ENCODE measurements around the gene OCA2.

Gene OCA2

GRCh38 chr15:27817258-27817657 is 281.9 kb downstream of the OCA2 start:
- DNase-seq (ENCODE audit: low read depth) = no peak

GRCh38 chr15:27816790-27817189 is 282.3 kb downstream of the OCA2 start:
- DNase-seq (ENCODE audit: low read depth) = no peak

GRCh38 chr15:27815035-27815434 is 284.1 kb downstream of the OCA2 start:
- DNase-seq (ENCODE audit: low read depth) = no peak

- no peak for DNase-seq (ENCODE audit: low read depth)
Measured at GRCh38 chr15:27813139-27813538, 286.0 kb downstream of the OCA2 start.

- DNase-seq (ENCODE audit: low read depth) = no peak
Measured at GRCh38 chr15:27808182-27808581, 290.9 kb downstream of the OCA2 start.

- DNase-seq (ENCODE audit: low read depth) = no peak
Measured at GRCh38 chr15:27807335-27807734, 291.8 kb downstream of the OCA2 start.

GRCh38 chr15:27806396-27806795 is 292.7 kb downstream of the OCA2 start:
- no peak for DNase-seq (ENCODE audit: low read depth)

- DNase-seq (ENCODE audit: low read depth) = no peak
Measured at GRCh38 chr15:27805261-27806220, 293.6 kb downstream of the OCA2 start.

- no peak for DNase-seq (ENCODE audit: low read depth)
Measured at GRCh38 chr15:27804569-27805260, 294.4 kb downstream of the OCA2 start.

- no peak for DNase-seq (ENCODE audit: low read depth)
Measured at GRCh38 chr15:27798807-27799206, 300.3 kb downstream of the OCA2 start.

- DNase-seq (ENCODE audit: low read depth) = no peak
Measured at GRCh38 chr15:27797765-27798164, 301.4 kb downstream of the OCA2 start.

GRCh38 chr15:27796405-27797320 is 302.5 kb downstream of the OCA2 start:
- no peak for DNase-seq (ENCODE audit: low read depth)

- no peak for DNase-seq (ENCODE audit: low read depth)
Measured at GRCh38 chr15:27792756-27793264, 306.3 kb downstream of the OCA2 start.

- DNase-seq (ENCODE audit: low read depth) = no peak
Measured at GRCh38 chr15:27790270-27790669, 308.8 kb downstream of the OCA2 start.

- DNase-seq (ENCODE audit: low read depth) = no peak
Measured at GRCh38 chr15:27787931-27788330, 311.2 kb downstream of the OCA2 start.

GRCh38 chr15:27784107-27784506 is 315.0 kb downstream of the OCA2 start:
- no peak for DNase-seq (ENCODE audit: low read depth)

GRCh38 chr15:27783678-27784077 is 315.4 kb downstream of the OCA2 start:
- no peak for DNase-seq (ENCODE audit: low read depth)

- DNase-seq (ENCODE audit: low read depth) = no peak
Measured at GRCh38 chr15:27782125-27782524, 317.0 kb downstream of the OCA2 start.

GRCh38 chr15:27776501-27776900 is 322.6 kb downstream of the OCA2 start:
- no peak for DNase-seq (ENCODE audit: low read depth)

- no peak for DNase-seq (ENCODE audit: low read depth)
Measured at GRCh38 chr15:27774638-27775037, 324.5 kb downstream of the OCA2 start.

GRCh38 chr15:27774191-27774590 is 324.9 kb downstream of the OCA2 start:
- DNase-seq (ENCODE audit: low read depth) = no peak

- DNase-seq (ENCODE audit: low read depth) = no peak
Measured at GRCh38 chr15:27771892-27772291, 327.2 kb downstream of the OCA2 start.

Data from HS-27A (cell line).